SK-N-SH treated with all-trans-retinoic acid at 6 μM for 48 hours (cell line): Measurements from ENCODE around the gene PRTFDC1.

Experiments used
- ATAC-seq: fragments of 200-7000 bp; cut with Tn5 transposase; 3 replicates; pipeline ENCODE4 v1.9.1; 2020; ENCODE audit warnings: mild to moderate bottlenecking, moderate library complexity
- ARNTL ChIP-seq: fragments of 450-650 bp; formaldehyde crosslinking; IDR thresholded peaks from 2 replicates; pipeline ENCODE4 v1.5.0; 2020; ENCODE audit warnings: low read depth, mild to moderate bottlenecking, moderate library complexity, borderline replicate concordance
- BACH2 ChIP-seq: fragments of 250-450 bp; sonication (Bioruptor Pico); IDR thresholded peaks from 2 replicates; pipeline ENCODE4 v1.9.0; 2021; ENCODE audit warnings: mild to moderate bottlenecking, borderline replicate concordance
- CREB5 ChIP-seq: fragments of 250-450 bp; sonication (Bioruptor Pico); IDR thresholded peaks from 2 replicates; pipeline ENCODE4 v1.5.1; 2020; ENCODE audit warnings: low read depth, mild to moderate bottlenecking, moderate library complexity
- CSDC2 ChIP-seq: fragments of 250-450 bp; sonication (Bioruptor Pico); IDR thresholded peaks from 2 replicates; pipeline ENCODE4 v1.5.0; 2020; ENCODE audit warnings: mild to moderate bottlenecking, moderate library complexity
- ESRRG ChIP-seq: fragments of 250-450 bp; sonication (Bioruptor Pico); IDR thresholded peaks from 2 replicates; pipeline ENCODE4 v1.6.1; 2021; ENCODE audit warnings: mild to moderate bottlenecking
- GLIS3 ChIP-seq: fragments of 250-450 bp; sonication (Bioruptor Pico); IDR thresholded peaks from 2 replicates; pipeline ENCODE4 v1.5.0; 2020; ENCODE audit warnings: mild to moderate bottlenecking, moderate library complexity
- ISL1 ChIP-seq: fragments of 250-450 bp; sonication (Bioruptor Pico); IDR thresholded peaks from 2 replicates; pipeline ENCODE4 v2.1.2; 2022; ENCODE audit warnings: mild to moderate bottlenecking, moderate library complexity
- OSR1 ChIP-seq: fragments of 250-450 bp; sonication (Bioruptor Pico); IDR thresholded peaks from 2 replicates; pipeline ENCODE4 v1.8.0; 2022; ENCODE audit warnings: moderate library complexity, mild to moderate bottlenecking, inconsistent platforms
- PPARA ChIP-seq: fragments of 250-450 bp; sonication (Bioruptor Pico); IDR thresholded peaks from 2 replicates; pipeline ENCODE4 v1.5.0; 2020; ENCODE audit warnings: mild to moderate bottlenecking, borderline replicate concordance
- RARB ChIP-seq: fragments of 250-450 bp; sonication (Bioruptor Pico); IDR thresholded peaks from 2 replicates; pipeline ENCODE4 v1.8.0; 2021; ENCODE audit warnings: mild to moderate bottlenecking, moderate library complexity
- SNAI2 ChIP-seq: fragments of 250-450 bp; sonication (Bioruptor Pico); IDR thresholded peaks from 2 replicates; pipeline ENCODE4 v1.5.0; 2020; ENCODE audit warnings: mild to moderate bottlenecking, moderate library complexity
- TCF4 ChIP-seq: fragments of 250-450 bp; sonication (Bioruptor Pico); IDR thresholded peaks from 2 replicates; pipeline ENCODE4 v1.8.0; 2021; ENCODE audit warnings: mild to moderate bottlenecking, moderate library complexity, borderline replicate concordance
- TOX ChIP-seq: fragments of 250-450 bp; sonication (Bioruptor Pico); IDR thresholded peaks from 2 replicates; pipeline ENCODE4 v1.8.0; 2021; ENCODE audit warnings: mild to moderate bottlenecking, moderate library complexity, borderline replicate concordance
- TSHZ2 ChIP-seq: fragments of 250-450 bp; sonication (Bioruptor Pico); IDR thresholded peaks from 2 replicates; pipeline ENCODE4 v1.5.0; 2020; ENCODE audit warnings: mild to moderate bottlenecking, moderate library complexity
- ZC3H10 ChIP-seq: fragments of 250-450 bp; sonication (Bioruptor Pico); IDR thresholded peaks from 2 replicates; pipeline ENCODE4 v1.5.1; 2021; ENCODE audit warnings: mild to moderate bottlenecking, moderate library complexity
- ZFP3 ChIP-seq: fragments of 250-450 bp; sonication (Bioruptor Pico); IDR thresholded peaks from 2 replicates; pipeline ENCODE4 v1.5.0; 2020; ENCODE audit warnings: mild to moderate bottlenecking, moderate library complexity
- ZFP30 ChIP-seq: fragments of 450-650 bp; formaldehyde crosslinking; IDR thresholded peaks from 2 replicates; pipeline ENCODE4 v1.5.0; 2022; ENCODE audit warnings: mild to moderate bottlenecking, moderate library complexity
- ZNF565 ChIP-seq: fragments of 450-650 bp; formaldehyde crosslinking; conservative IDR thresholded peaks from 2 replicates; pipeline ENCODE4 v1.5.0; 2020; ENCODE audit warnings: low read depth, mild to moderate bottlenecking, moderate library complexity
- ZNF70 ChIP-seq: fragments of 450-650 bp; formaldehyde crosslinking; IDR thresholded peaks from 2 replicates; pipeline ENCODE4 v1.5.0; 2020; ENCODE audit warnings: mild to moderate bottlenecking, moderate library complexity
- ZNF8 ChIP-seq: fragments of 450-650 bp; formaldehyde crosslinking; IDR thresholded peaks from 2 replicates; pipeline ENCODE4 v1.5.0; 2020; ENCODE audit warnings: mild to moderate bottlenecking, moderate library complexity
- TF ChIP-seq, protein P1 (sequence below): fragments of 250-450 bp; sonication (Bioruptor Pico); IDR thresholded peaks from 2 replicates; pipeline ENCODE4 v1.8.0; 2020; ENCODE audit warnings: mild to moderate bottlenecking, moderate library complexity, borderline replicate concordance
- TF ChIP-seq, protein P2 (sequence below): fragments of 250-450 bp; sonication (Bioruptor Pico); IDR thresholded peaks from 2 replicates; pipeline ENCODE4 v1.8.0; 2021; ENCODE audit warnings: low read depth, mild to moderate bottlenecking, moderate library complexity, borderline replicate concordance

PRTFDC1 gene

DNA sequence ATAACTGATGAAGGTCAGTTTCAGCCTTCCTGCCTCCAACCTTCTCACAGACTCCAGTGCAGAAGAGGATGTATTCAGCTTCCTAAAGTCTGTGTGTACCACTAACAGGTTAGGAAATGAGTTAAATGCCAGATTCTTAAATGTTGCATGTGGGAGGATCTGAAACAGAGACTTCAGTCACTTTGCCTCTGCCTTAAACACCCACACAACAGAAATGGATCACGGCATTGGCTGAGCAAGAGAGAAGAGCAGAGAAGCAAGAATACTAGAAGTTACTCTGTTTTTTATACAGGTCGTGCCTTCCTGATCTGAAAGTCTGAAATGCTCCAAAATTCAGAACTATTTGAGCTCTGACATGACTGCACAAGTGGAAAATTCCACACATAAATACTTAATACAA lies 129.8 kb downstream of the PRTFDC1 start:
- TF ChIP-seq ARNTL (CRISPR knock-in tag) (no peak), RARB (no peak), ZFP30 (CRISPR knock-in tag) (no peak), ESRRG (no peak), ZC3H10 (no peak), PPARA (CRISPR knock-in tag) (no peak), CREB5 (CRISPR knock-in tag) (no peak), GLIS3 (CRISPR knock-in tag) (no peak), TOX (CRISPR knock-in tag) (no peak), TCF4 (CRISPR knock-in tag) (no peak), OSR1 (no peak), ISL1 (CRISPR knock-in tag) (no peak), TSHZ2 (CRISPR knock-in tag) (no peak), ZFP3 (CRISPR knock-in tag) (no peak)
- TF ChIP-seq, protein P1, sequence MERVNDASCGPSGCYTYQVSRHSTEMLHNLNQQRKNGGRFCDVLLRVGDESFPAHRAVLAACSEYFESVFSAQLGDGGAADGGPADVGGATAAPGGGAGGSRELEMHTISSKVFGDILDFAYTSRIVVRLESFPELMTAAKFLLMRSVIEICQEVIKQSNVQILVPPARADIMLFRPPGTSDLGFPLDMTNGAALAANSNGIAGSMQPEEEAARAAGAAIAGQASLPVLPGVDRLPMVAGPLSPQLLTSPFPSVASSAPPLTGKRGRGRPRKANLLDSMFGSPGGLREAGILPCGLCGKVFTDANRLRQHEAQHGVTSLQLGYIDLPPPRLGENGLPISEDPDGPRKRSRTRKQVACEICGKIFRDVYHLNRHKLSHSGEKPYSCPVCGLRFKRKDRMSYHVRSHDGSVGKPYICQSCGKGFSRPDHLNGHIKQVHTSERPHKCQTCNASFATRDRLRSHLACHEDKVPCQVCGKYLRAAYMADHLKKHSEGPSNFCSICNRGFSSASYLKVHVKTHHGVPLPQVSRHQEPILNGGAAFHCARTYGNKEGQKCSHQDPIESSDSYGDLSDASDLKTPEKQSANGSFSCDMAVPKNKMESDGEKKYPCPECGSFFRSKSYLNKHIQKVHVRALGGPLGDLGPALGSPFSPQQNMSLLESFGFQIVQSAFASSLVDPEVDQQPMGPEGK (CRISPR knock-in tag) = no peak
- TF ChIP-seq, protein P2, sequence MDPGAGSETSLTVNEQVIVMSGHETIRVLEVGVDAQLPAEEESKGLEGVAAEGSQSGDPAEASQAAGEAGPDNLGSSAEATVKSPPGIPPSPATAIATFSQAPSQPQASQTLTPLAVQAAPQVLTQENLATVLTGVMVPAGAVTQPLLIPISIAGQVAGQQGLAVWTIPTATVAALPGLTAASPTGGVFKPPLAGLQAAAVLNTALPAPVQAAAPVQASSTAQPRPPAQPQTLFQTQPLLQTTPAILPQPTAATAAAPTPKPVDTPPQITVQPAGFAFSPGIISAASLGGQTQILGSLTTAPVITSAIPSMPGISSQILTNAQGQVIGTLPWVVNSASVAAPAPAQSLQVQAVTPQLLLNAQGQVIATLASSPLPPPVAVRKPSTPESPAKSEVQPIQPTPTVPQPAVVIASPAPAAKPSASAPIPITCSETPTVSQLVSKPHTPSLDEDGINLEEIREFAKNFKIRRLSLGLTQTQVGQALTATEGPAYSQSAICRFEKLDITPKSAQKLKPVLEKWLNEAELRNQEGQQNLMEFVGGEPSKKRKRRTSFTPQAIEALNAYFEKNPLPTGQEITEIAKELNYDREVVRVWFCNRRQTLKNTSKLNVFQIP (CRISPR knock-in tag) = no peak
- TF ChIP-seq, all 23 proteins: peak for 0
- no peak for ATAC-seq

- ATAC-seq = no peak
- TF ChIP-seq ZNF70 (CRISPR knock-in tag) = no peak
Observed at GRCh38 chr10:24821986-24822385, 130.4 kb downstream of the PRTFDC1 start.

GRCh38 chr10:24816868-24817396 lies 135.5 kb downstream of the PRTFDC1 start:
- TF ChIP-seq PPARA (CRISPR knock-in tag) (no peak), ZNF8 (CRISPR knock-in tag) (no peak), TOX (CRISPR knock-in tag) (no peak)
- TF ChIP-seq, protein P1 (CRISPR knock-in tag) = no peak
- ATAC-seq = no peak

GRCh38 chr10:24814568-24815313 lies 137.7 kb downstream of the PRTFDC1 start:
- ATAC-seq = peak; percentile 75
- TF ChIP-seq SNAI2 (CRISPR knock-in tag) (no peak), TOX (CRISPR knock-in tag) (no peak), TSHZ2 (CRISPR knock-in tag) (no peak), BACH2 (CRISPR knock-in tag) (no peak), ZNF565 (CRISPR knock-in tag) (no peak), CREB5 (CRISPR knock-in tag) (no peak), ZNF8 (CRISPR knock-in tag) (no peak), CSDC2 (CRISPR knock-in tag) (no peak), GLIS3 (CRISPR knock-in tag) (no peak)
